Measurements from ENCODE around the gene TMEM252.

The TMEM252 gene

DNA sequence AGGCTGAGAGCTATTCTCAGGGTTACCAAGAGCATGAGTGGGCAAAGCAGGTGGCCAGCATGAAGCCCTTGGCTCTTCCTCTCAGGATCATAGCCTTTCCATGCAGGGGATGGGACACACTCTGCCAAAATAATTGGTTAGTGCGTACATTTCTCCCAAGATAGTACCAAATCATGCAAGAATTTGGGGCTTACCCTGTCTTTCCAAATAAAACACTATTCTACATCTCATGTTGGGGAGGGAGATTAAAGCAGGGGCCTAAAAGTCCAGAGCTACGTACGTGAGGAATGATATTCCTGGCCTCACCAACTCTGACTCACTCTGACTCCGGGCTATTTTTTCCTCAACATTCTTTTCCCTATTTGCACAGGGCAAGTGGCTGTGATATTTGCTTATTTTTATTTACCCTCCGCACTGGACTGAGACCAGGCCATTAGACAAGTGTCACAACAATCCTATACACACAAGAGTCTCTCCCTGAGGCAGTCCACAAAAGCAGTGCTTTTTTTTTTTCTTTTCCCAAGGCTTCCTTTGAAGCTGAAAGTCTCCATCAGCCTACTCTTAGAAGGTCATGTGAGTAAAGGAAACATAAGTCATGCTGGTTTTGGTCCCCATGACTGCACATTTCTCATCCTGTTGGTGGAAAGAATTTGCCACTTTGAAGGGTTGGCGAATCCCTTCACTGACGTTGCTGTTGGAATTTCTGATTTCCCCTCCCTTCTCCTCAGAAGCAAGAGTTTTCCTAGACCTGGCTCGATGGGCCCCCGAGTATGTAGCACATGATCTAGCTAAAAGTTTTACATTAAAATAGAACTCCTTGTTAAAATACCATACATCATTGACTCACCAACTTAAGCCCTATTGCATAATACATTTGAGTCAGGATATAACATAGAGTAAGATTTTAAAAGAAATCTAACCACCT is 40.0 kb downstream of the TMEM252 start:
- TF ChIP-seq, protein P1, sequence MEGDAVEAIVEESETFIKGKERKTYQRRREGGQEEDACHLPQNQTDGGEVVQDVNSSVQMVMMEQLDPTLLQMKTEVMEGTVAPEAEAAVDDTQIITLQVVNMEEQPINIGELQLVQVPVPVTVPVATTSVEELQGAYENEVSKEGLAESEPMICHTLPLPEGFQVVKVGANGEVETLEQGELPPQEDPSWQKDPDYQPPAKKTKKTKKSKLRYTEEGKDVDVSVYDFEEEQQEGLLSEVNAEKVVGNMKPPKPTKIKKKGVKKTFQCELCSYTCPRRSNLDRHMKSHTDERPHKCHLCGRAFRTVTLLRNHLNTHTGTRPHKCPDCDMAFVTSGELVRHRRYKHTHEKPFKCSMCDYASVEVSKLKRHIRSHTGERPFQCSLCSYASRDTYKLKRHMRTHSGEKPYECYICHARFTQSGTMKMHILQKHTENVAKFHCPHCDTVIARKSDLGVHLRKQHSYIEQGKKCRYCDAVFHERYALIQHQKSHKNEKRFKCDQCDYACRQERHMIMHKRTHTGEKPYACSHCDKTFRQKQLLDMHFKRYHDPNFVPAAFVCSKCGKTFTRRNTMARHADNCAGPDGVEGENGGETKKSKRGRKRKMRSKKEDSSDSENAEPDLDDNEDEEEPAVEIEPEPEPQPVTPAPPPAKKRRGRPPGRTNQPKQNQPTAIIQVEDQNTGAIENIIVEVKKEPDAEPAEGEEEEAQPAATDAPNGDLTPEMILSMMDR (IDR thresholded peaks at IDR 0.05; ENCODE audit: low read depth, low read length, missing control alignments) = no peak
- no peak for DNase-seq (ENCODE audit: low read depth)

DNA sequence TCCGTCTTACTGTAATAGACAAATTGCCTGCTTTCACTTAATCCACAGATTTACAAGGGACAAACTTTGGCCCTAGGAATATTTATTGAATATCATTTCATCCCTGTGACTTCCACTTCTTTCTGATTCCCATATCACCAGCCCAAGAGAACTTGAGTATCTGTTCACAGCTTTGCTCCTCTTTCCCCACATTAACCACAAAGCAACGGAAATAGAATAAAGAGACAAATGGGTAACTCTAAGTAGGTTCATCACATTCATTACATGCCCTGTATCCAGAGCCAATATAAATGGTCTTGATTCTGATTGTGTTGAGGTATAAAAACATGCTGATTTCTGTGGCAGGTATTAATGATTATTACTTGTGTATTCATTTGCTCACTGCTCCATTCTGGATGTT is 41.9 kb downstream of the TMEM252 start:
- no peak for DNase-seq (ENCODE audit: low read depth)
- no peak overlapping the region for H3K4me3 ChIP-seq (ENCODE audit: low read depth, low read length)
- TF ChIP-seq, protein P1 (IDR thresholded peaks at IDR 0.05; ENCODE audit: low read depth, low read length, missing control alignments) = no peak

More for the DNA sequence above, 40.0 kb downstream of the TMEM252 start:
- H3K4me3 ChIP-seq (ENCODE audit: low read depth, low read length) = no peak overlapping the region

DNA sequence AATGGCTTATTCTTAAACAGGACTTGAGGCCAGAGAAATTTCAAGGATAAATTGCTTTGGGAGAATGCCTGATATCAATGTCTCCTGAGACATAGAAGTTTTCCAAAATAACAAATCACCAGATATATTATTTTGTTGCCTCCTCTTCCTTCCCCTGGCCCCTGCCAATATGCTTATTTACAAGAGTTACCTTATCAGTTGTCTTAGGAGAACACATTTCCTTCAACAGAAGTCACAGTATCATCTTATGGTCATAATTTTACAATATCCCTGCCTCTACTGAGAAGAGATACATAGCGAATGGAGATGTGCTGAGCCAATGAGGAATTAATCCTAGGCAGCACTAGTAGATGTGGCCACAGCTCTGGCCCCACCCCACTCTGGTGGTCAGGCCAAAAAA is 43.1 kb downstream of the TMEM252 start:
- no peak for DNase-seq (ENCODE audit: low read depth)
- H3K4me3 ChIP-seq (ENCODE audit: low read depth, low read length) = no peak overlapping the region
- TF ChIP-seq, protein P1 (IDR thresholded peaks at IDR 0.05; ENCODE audit: low read depth, low read length, missing control alignments) = no peak

DNA sequence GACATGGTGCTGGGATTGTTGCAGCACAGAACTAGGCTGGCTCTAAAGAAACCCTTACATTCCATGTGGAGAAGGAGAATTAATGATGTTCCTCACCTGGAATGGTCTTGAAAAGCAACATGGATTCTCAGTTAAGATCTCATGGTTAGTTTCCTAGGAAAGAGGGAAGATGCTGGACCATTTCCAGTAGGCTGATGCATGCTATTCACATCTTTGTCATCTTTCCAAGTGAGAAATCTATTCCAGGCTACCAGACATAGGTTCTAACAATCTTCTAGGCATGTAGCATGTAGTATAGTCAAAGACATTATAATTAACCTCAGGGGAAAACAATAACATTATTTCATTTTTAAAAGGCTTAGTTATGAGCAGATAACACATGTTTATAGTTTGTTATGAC is 44.3 kb downstream of the TMEM252 start:
- no peak overlapping the region for H3K4me3 ChIP-seq (ENCODE audit: low read depth, low read length)

DNA sequence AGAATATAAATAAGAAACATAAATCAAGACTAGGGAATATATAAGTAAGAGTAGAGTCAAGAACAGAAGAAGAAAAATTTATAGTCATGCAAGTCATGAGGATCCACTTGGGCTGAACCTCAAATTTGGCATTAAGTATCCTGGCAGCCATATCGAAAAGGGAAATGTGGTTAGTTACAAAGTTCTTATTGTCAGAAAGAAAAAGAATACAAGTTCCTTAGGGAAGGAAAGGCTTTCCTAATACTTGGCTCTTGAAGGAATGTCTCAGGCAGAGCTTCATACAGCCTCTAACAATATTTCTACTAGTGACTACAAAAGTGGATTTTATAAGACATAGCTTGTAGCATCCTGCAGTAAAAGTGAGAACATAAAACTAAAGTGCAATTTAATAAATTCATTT is 45.4 kb downstream of the TMEM252 start:
- no peak overlapping the region for H3K4me3 ChIP-seq (ENCODE audit: low read depth, low read length)
- DNase-seq (ENCODE audit: low read depth) = no peak
- TF ChIP-seq, protein P1 (IDR thresholded peaks at IDR 0.05; ENCODE audit: low read depth, low read length, missing control alignments) = no peak

More for the DNA sequence above, 44.3 kb downstream of the TMEM252 start:
- DNase-seq (ENCODE audit: low read depth) = no peak
- TF ChIP-seq, protein P1 (IDR thresholded peaks at IDR 0.05; ENCODE audit: low read depth, low read length, missing control alignments) = no peak

DNA sequence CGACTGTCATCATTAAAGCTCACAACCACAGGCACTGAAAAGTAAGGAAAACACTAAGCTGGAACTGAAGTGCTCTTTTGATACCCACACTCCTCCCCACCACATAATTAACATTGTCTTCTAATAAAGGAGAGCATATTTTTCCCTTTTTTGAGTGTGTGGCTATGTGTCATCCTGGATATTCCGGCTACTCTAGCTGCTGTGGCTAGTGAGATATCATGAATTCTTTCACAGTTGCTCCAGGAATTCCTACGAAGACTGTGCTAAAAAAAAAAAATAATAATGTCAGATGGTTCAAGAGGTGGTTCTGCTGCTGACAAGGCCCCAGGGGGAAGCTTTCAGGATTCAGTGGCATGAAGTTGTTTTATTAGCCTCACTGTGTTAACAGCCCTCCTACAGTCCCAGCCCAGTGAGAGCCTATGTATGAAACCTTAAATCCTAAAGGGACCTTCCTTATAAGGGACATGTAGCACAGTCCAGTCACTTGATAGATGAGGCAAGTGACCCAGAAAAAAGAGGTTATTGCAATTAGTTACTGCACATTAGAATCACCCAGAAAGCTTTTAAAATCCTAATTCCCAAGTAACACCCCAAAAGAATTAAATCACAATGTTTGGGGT is 46.6 kb downstream of the TMEM252 start:
- TF ChIP-seq, protein P1 (IDR thresholded peaks at IDR 0.05; ENCODE audit: low read depth, low read length, missing control alignments) = no peak
- no peak for DNase-seq (ENCODE audit: low read depth)
- H3K4me3 ChIP-seq (ENCODE audit: low read depth, low read length) = no peak overlapping the region
